GM12874 (cell line): Measurements from ENCODE around the gene ARIH2.

Experiments
- CTCF ChIP-seq: IDR thresholded peaks from 2 replicates; pipeline ENCODE4 v1.5.1; 2011; ENCODE audit warnings: low read depth, mild to moderate bottlenecking, control low read depth, low read length, moderate library complexity; ENCODE audit not compliant: insufficient read depth

Gene ARIH2

DNA sequence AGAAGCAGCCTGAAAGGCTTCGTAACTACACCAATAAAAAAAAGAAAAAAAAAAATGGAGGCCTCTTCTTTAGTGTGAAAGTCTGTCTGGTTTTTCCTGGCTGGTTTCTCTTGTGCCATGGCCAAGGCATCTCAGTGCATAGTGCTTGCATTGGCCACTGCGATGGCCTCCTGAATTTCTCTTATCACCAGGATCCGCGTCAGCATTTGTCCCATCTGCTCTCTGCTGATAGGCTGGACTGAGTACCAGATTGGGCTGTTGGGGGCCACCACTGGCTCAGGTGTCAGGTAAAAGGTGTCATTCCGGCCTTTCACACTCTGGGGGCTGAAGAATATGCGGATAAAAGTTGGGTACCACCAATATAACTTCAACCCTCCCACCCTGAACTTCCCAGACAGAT is 111.7 kb downstream of the ARIH2 start:
- no peak for TF ChIP-seq CTCF

DNA sequence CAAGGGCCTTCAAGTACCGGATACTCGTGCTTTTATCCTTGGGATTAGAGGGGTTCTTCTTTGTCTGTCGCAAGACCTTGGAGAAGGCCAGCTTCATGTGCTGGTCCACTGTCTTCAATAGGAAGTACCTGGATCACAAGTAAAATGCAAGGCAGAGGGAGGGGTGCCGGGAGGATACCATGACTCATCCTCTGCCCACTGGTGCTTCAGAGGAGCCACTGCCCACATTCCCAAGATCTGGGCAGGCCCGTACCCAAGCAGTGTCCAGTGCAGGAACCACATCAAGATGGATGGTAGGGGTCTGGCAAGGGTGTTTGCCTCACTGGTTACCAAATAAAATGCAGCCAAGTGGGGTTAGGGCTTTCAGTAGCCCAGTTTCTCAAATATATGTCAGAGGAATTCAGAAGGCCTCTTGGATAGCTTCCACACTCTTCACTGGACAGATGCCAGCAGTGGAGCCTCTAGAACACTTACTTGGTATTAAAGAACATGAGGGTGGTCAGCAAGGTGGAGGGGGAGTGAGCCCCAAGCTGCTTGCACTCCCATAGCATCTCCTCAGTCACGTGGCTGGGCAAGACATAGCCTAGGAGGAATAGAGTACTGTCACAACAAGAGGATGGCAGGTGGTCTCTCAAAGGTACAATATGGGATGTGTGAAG is 114.1 kb downstream of the ARIH2 start:
- TF ChIP-seq CTCF: no peak

- no peak for TF ChIP-seq CTCF
Measured at GRCh38 chr3:49034650-49035049, 116.0 kb downstream of the ARIH2 start.

- TF ChIP-seq CTCF: no peak
Measured at GRCh38 chr3:49035281-49035680, 116.6 kb downstream of the ARIH2 start.
